NT2/D1 (cell line): Measurements from ENCODE around the gene SIRT4.
"Not testable (repeated sequence)": the region's sequence is repeated elsewhere in the genome, so short reads cannot be mapped to it uniquely, and the experiment has no call there.

Source experiments
- DNase-seq: peaks from one replicate; pipeline ENCODE4 v3.0.0-alpha.2; 2011; ENCODE audit warnings: low read depth, low spot score
- H3K27me3 ChIP-seq: 2 replicates; pipeline ENCODE4 v1.6.0; 2011; ENCODE audit warnings: mild to moderate bottlenecking; ENCODE audit not compliant: insufficient read length, insufficient read depth
- H3K36me3 ChIP-seq: 2 replicates; pipeline ENCODE4 v1.6.1; 2011; ENCODE audit warnings: mild to moderate bottlenecking, low read length, mixed read lengths; ENCODE audit not compliant: insufficient read depth, insufficient read length
- H3K4me1 ChIP-seq: 2 replicates; pipeline ENCODE4 v1.5.1; 2011; ENCODE audit not compliant: insufficient read depth, insufficient read length
- H3K4me3 ChIP-seq: 2 replicates; pipeline ENCODE4 v1.5.1; 2011; ENCODE audit warnings: low read depth; ENCODE audit not compliant: insufficient read length
- H3K9ac ChIP-seq: 2 replicates; pipeline ENCODE4 v1.6.0; 2011; ENCODE audit warnings: low read depth; ENCODE audit not compliant: insufficient read length
- H3K9me3 ChIP-seq: 2 replicates; pipeline ENCODE4 v1.5.1; 2011; ENCODE audit warnings: mild to moderate bottlenecking, low read length; ENCODE audit not compliant: insufficient read depth
- SUZ12 ChIP-seq: IDR thresholded peaks from 2 replicates; pipeline ENCODE4 v1.6.1; 2011; ENCODE audit not compliant: insufficient read length, insufficient read depth; ENCODE audit errors: extremely low read depth
- YY1 ChIP-seq: IDR thresholded peaks from 2 replicates; pipeline ENCODE4 v1.6.1; 2011; ENCODE audit not compliant: insufficient read length, insufficient read depth
- ZNF274 ChIP-seq: IDR thresholded peaks from 2 replicates; pipeline ENCODE4 v1.6.1; 2011; ENCODE audit warnings: mild to moderate bottlenecking, low read depth, low read length

Gene SIRT4

GRCh38 chr12:120332041-120332440 lies 29.9 kb downstream of the SIRT4 start:
- H3K4me1 ChIP-seq, result no peaks in the 10 kb centered on the region
- TF ChIP-seq ZNF274, result no peak
- no peak for TF ChIP-seq YY1
- TF ChIP-seq SUZ12, result no peak
- H3K27me3 ChIP-seq, result no peaks in the 10 kb centered on the region
- no peak overlapping the region for H3K4me3 ChIP-seq
- no peaks in the 10 kb centered on the region for H3K36me3 ChIP-seq
- no peak overlapping the region for H3K9ac ChIP-seq
- DNase-seq, result no peak
- peaks cover 16% of the 10 kb centered on the region for H3K9me3 ChIP-seq

- Histone ChIP-seq H3K36me3 (no peaks in the 10 kb centered on the region), H3K9ac (no peak overlapping the region), H3K4me3 (no peak overlapping the region), H3K4me1 (no peaks in the 10 kb centered on the region), H3K27me3 (no peaks in the 10 kb centered on the region), H3K9me3 (peaks cover 21% of the 10 kb centered on the region)
- DNase-seq, result no peak
- TF ChIP-seq ZNF274, result no peak
- TF ChIP-seq SUZ12, result no peak
- no peak for TF ChIP-seq YY1
These were observed 30.4 kb downstream of the SIRT4 start for GRCh38 chr12:120332523-120332922.

GRCh38 chr12:120335447-120335846 lies 33.3 kb downstream of the SIRT4 start:
- not testable (repeated sequence) for H3K4me3 ChIP-seq, H3K9ac ChIP-seq, H3K4me1 ChIP-seq, H3K36me3 ChIP-seq, DNase-seq, H3K27me3 ChIP-seq
- peaks cover 34% of the 10 kb centered on the region for H3K9me3 ChIP-seq

GRCh38 chr12:120336392-120336791 lies 34.3 kb downstream of the SIRT4 start:
- H3K4me1 ChIP-seq, H3K36me3 ChIP-seq, H3K4me3 ChIP-seq, H3K27me3 ChIP-seq, DNase-seq, H3K9ac ChIP-seq: not testable (repeated sequence)
- peaks cover 34% of the 10 kb centered on the region for H3K9me3 ChIP-seq

GRCh38 chr12:120337730-120338129 lies 35.6 kb downstream of the SIRT4 start:
- Histone ChIP-seq H3K27me3 (no peaks in the 10 kb centered on the region), H3K36me3 (peaks cover 7% of the 10 kb centered on the region), H3K4me1 (peaks cover 5% of the 10 kb centered on the region), H3K9ac (no peak overlapping the region), H3K4me3 (no peak overlapping the region), H3K9me3 (peaks cover 34% of the 10 kb centered on the region)
- no peak for DNase-seq
- TF ChIP-seq SUZ12 (no peak), YY1 (no peak)

- TF ChIP-seq YY1 (no peak), SUZ12 (no peak), ZNF274 (no peak)
- Histone ChIP-seq H3K9ac (no peak overlapping the region), H3K36me3 (peaks cover 22% of the 10 kb centered on the region), H3K4me1 (peaks cover 9% of the 10 kb centered on the region), H3K27me3 (no peaks in the 10 kb centered on the region), H3K9me3 (peaks cover 34% of the 10 kb centered on the region), H3K4me3 (no peak overlapping the region)
- DNase-seq, result no peak
These were observed 37.1 kb downstream of the SIRT4 start for GRCh38 chr12:120339256-120339655.

- no peak for DNase-seq
- peaks cover 48% of the 10 kb centered on the region for H3K36me3 ChIP-seq
- H3K27me3 ChIP-seq, result no peaks in the 10 kb centered on the region
- TF ChIP-seq SUZ12 (no peak), YY1 (no peak), ZNF274 (no peak)
- H3K9ac ChIP-seq, result no peak overlapping the region
- peaks cover 9% of the 10 kb centered on the region for H3K4me1 ChIP-seq
- peaks cover 13% of the 10 kb centered on the region for H3K9me3 ChIP-seq
- H3K4me3 ChIP-seq, result no peak overlapping the region
These were observed 40.3 kb downstream of the SIRT4 start for GRCh38 chr12:120342175-120343038.
